SK-N-SH (cell line): ENCODE results near the gene CLTCL1. TPM values are rescaled to one million over a fixed set of nuclear protein-coding genes. Genes with fewer than 3 reads are reported as not detected.

Source experiments
- CTCF ChIA-PET: fragments of 300-600, 350-600 bp; formaldehyde crosslinking; extraction: SDS; loops from one replicate; lab custom pipeline; 2021; lab: Yijun Ruan, JAX
- POLR2A ChIA-PET: fragments of 350-600 bp; sonication (Branson Sonifier 250); formaldehyde crosslinking; extraction: SDS; loops from one replicate; lab custom pipeline; 2020; ENCODE audit warnings: antibody characterized with exemption, inconsistent platforms; lab: Yijun Ruan, JAX
- DNase-seq: peaks from one replicate; pipeline ENCODE4 v3.0.0; 2012
- H2AFZ ChIP-seq: fragments of 200-600 bp; sonication (generic); 2 replicates; pipeline ENCODE4 v1.8.1; 2016; ENCODE audit warnings: antibody characterized with exemption, mild to moderate bottlenecking, low read depth
- H3F3A ChIP-seq: fragments of 200-600 bp; sonication (generic); replicated peaks from 2 replicates; pipeline ENCODE3; 2016; ENCODE audit warnings: antibody characterized with exemption, mild to moderate bottlenecking; ENCODE audit not compliant: insufficient read depth
- H3K27ac ChIP-seq, 2 experiments: fragments of 200-500 bp in 1 of 2; fragments of 200-600 bp in 1 of 2; sonication (Bioruptor generic) in 1 of 2; sonication (generic), shearing (Covaris generic) in 1 of 2; 2 replicates each; pipeline versions ENCODE4 v1.5.1 to v1.6.1; 2014 to 2016; ENCODE audit warnings: low read depth in 2 of 2, inconsistent platforms in 1 of 2, low read length in 1 of 2, mild to moderate bottlenecking in 1 of 2, mixed read lengths in 1 of 2
- H3K27me3 ChIP-seq: fragments of 200-600 bp; sonication (generic), shearing (Covaris generic); 2 replicates; pipeline ENCODE4 v1.6.1; 2016; ENCODE audit warnings: mixed run types; ENCODE audit not compliant: insufficient read depth
- H3K36me3 ChIP-seq, 2 experiments: fragments of 200-500 bp in 1 of 2; fragments of 200-600 bp in 1 of 2; sonication (Bioruptor generic) in 1 of 2; sonication (generic) in 1 of 2; replicated peaks in 1 of 2; 2 replicates each; pipeline versions ENCODE3 to v1.5.1; 2014 to 2016; ENCODE audit warnings: low read length in 1 of 2, mild to moderate bottlenecking in 1 of 2; ENCODE audit not compliant: insufficient read depth in 2 of 2, control insufficient read depth in 1 of 2
- H3K4me1 ChIP-seq, 2 experiments: fragments of 200-500 bp in 1 of 2; fragments of 200-600 bp in 1 of 2; sonication (Bioruptor generic) in 1 of 2; sonication (generic), shearing (Covaris generic) in 1 of 2; 2 replicates each; pipeline versions ENCODE4 v1.5.1 to v1.6.1; 2014 to 2016; ENCODE audit warnings: low read depth in 1 of 2, low read length in 1 of 2, mixed run types in 1 of 2; ENCODE audit not compliant: insufficient read depth in 2 of 2, control insufficient read depth in 1 of 2
- H3K4me2 ChIP-seq: fragments of 200-600 bp; sonication (generic), shearing (Covaris generic); 2 replicates; pipeline ENCODE4 v1.6.1; 2017; ENCODE audit warnings: mixed run types
- H3K4me3 ChIP-seq, 2 experiments: fragments of 200-500 bp in 1 of 2; fragments of 200-600 bp in 1 of 2; sonication (Bioruptor generic) in 1 of 2; sonication (generic), shearing (Covaris generic) in 1 of 2; 2 replicates each; pipeline versions ENCODE4 v1.5.1 to v1.8.1; 2014 to 2016; ENCODE audit warnings: low read depth in 2 of 2, inconsistent platforms in 1 of 2, low read length in 1 of 2, mild to moderate bottlenecking in 1 of 2, mixed read lengths in 1 of 2, moderate library complexity in 1 of 2
- H3K79me2 ChIP-seq: fragments of 200-600 bp; sonication (generic); 2 replicates; pipeline ENCODE4 v1.8.1; 2017; ENCODE audit warnings: mild to moderate bottlenecking; ENCODE audit not compliant: insufficient read depth
- H3K9ac ChIP-seq: fragments of 200-600 bp; sonication (generic); 2 replicates; pipeline ENCODE4 v1.6.1; 2017; ENCODE audit warnings: mixed run types
- H3K9me2 ChIP-seq: fragments of 200-600 bp; sonication (generic); 2 replicates; pipeline ENCODE4 v1.6.1; 2017; ENCODE audit warnings: mixed run types
- H3K9me3 ChIP-seq: fragments of 200-600 bp; sonication (generic); 2 replicates; pipeline ENCODE4 v1.6.1; 2017; ENCODE audit warnings: mixed run types, mild to moderate bottlenecking, moderate library complexity
- H4K20me1 ChIP-seq: fragments of 200-600 bp; sonication (generic); 2 replicates; pipeline ENCODE4 v1.6.1; 2017; ENCODE audit warnings: mild to moderate bottlenecking, mixed run types; ENCODE audit not compliant: insufficient read depth
- ELF1 ChIP-seq: IDR thresholded peaks from 2 replicates; pipeline ENCODE4 v1.4.0; 2012
- FOSL2 ChIP-seq: IDR thresholded peaks from 2 replicates; pipeline ENCODE4 v1.4.0; 2012; ENCODE audit warnings: low read depth, mild to moderate bottlenecking, moderate library complexity, borderline replicate concordance
- FOXM1 ChIP-seq: IDR thresholded peaks from 2 replicates; pipeline ENCODE4 v1.4.0; 2012; ENCODE audit warnings: low read depth, mild to moderate bottlenecking
- MEF2A ChIP-seq: IDR thresholded peaks from 2 replicates; pipeline ENCODE4 v1.4.0; 2012; ENCODE audit warnings: low read depth, borderline replicate concordance
- MXI1 ChIP-seq: IDR thresholded peaks from 2 replicates; pipeline ENCODE4 v1.6.1; 2012; ENCODE audit warnings: mild to moderate bottlenecking, low read depth, low read length, improper control_type of control experiment
- NFIC ChIP-seq: IDR thresholded peaks from 2 replicates; pipeline ENCODE4 v1.4.0; 2012; ENCODE audit warnings: borderline replicate concordance
- RAD21 ChIP-seq: IDR thresholded peaks from 2 replicates; pipeline ENCODE4 v1.6.1; 2012; ENCODE audit warnings: mild to moderate bottlenecking, low read length
- RCOR1 ChIP-seq: fragments of 150-350 bp; IDR thresholded peaks from 2 replicates; pipeline ENCODE4 v1.6.1; 2017; ENCODE audit warnings: antibody characterized with exemption, low read length
- RFX5 ChIP-seq: IDR thresholded peaks from 2 replicates; pipeline ENCODE4 v1.6.1; 2012; ENCODE audit warnings: mild to moderate bottlenecking, improper control_type of control experiment, low read length
- SIN3A ChIP-seq: IDR thresholded peaks from 2 replicates; pipeline ENCODE4 v1.6.1; 2012; ENCODE audit warnings: low read depth, mild to moderate bottlenecking, low read length, moderate library complexity, borderline replicate concordance
- SMC3 ChIP-seq: IDR thresholded peaks from 2 replicates; pipeline ENCODE4 v1.6.1; 2012; ENCODE audit warnings: low read depth, low read length, improper control_type of control experiment
- TAF1 ChIP-seq: IDR thresholded peaks from 2 replicates; pipeline ENCODE4 v1.6.1; 2012; ENCODE audit warnings: low read depth, mild to moderate bottlenecking, low read length, moderate library complexity, borderline replicate concordance
- TEAD4 ChIP-seq: IDR thresholded peaks from 2 replicates; pipeline ENCODE4 v1.4.0; 2012; ENCODE audit warnings: mild to moderate bottlenecking, borderline replicate concordance; ENCODE audit not compliant: insufficient read depth
- WGBS: methylation state at CpG from one replicate; pipeline ENCODE4 v1.1.6; 2017; ENCODE audit warnings: low lambda C conversion rate; 5-methylcytosine and 5-hydroxymethylcytosine counted together
- polyA plus RNA-seq, 3 experiments: library from polyadenylated mRNA; depleted of rRNA; stranded (reverse); fragments of >200 nt; gene quantifications; 2 replicates each; pipeline ENCODE4 v1.2.3, GENCODE V29; 2012
- TF ChIP-seq, protein P1 (sequence below): IDR thresholded peaks from 2 replicates; pipeline ENCODE4 v1.4.0; 2012; ENCODE audit warnings: low read depth
- TF ChIP-seq, protein P2 (sequence below): IDR thresholded peaks from 2 replicates; pipeline ENCODE4; 2012
- TF ChIP-seq, protein P3 (sequence below): IDR thresholded peaks from 2 replicates; pipeline ENCODE4 v1.6.1; 2012; ENCODE audit warnings: mild to moderate bottlenecking, low read depth, low read length, moderate library complexity
- TF ChIP-seq, protein P4 (sequence below): IDR thresholded peaks from 2 replicates; pipeline ENCODE4 v1.4.0; 2012; ENCODE audit warnings: low read depth, borderline replicate concordance
- TF ChIP-seq, protein P5 (sequence below): fragments of 150-350 bp; IDR thresholded peaks from 2 replicates; pipeline ENCODE4 v1.6.1; 2016; ENCODE audit warnings: mild to moderate bottlenecking, low read depth, low read length

CLTCL1 gene
- polyA plus RNA-seq, 1 of the 3 experiments (the other 2 are of a cell fraction): 6.7 TPM

DNA sequence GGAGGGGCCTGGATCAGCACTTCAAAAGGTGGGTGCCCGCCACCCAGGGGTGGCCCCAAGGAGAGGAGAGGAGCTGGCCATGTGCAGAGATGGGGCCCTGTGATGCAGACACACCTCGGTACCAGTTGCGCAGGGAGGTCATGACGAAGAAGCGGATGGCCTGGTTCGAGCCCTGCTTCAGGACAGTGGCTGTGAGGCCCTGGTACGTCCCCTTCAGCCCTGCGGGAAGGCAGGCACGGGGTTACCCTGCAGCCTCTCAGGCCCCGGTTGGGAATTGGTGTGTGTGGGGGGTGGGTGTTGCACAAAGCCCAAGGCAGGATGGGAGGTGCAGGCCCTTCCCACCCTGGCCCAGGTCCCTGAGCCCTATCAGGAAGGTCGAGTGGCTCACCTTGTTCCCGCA is 114.8 kb downstream of the CLTCL1 start:
- Histone ChIP-seq H3K27ac (peak overlapping the region in 1 of 2 experiments; percentile 69; a peak in 2 of 4 replicates), H3K9ac (no peak overlapping the region), H3F3A (peaks cover 4% of the 10 kb centered on the region), H3K36me3 (peaks cover 0 to 9% of the 10 kb centered on the region in 2 experiments), H3K9me3 (no peaks in the 10 kb centered on the region), H3K4me2 (peak overlapping the region; percentile 99), H4K20me1 (peaks cover 13% of the 10 kb centered on the region; the same call in 1 of the 2 replicates), H3K79me2 (peaks cover 57% of the 10 kb centered on the region), H3K4me3 (peak overlapping the region; percentile 80 to 84), H3K27me3 (no peaks in the 10 kb centered on the region), H3K9me2 (no peaks in the 10 kb centered on the region), H2AFZ (no peak overlapping the region), H3K4me1 (peaks cover 27 to 62% of the 10 kb centered on the region in 2 experiments)
- CTCF ChIA-PET: no interaction called here
- no peak for TF ChIP-seq RFX5
- TF ChIP-seq SIN3A: no peak
- TF ChIP-seq RAD21: no peak
- no peak for TF ChIP-seq TEAD4
- TF ChIP-seq, protein P1, sequence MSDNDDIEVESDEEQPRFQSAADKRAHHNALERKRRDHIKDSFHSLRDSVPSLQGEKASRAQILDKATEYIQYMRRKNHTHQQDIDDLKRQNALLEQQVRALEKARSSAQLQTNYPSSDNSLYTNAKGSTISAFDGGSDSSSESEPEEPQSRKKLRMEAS: no peak
- TF ChIP-seq, protein P2, sequence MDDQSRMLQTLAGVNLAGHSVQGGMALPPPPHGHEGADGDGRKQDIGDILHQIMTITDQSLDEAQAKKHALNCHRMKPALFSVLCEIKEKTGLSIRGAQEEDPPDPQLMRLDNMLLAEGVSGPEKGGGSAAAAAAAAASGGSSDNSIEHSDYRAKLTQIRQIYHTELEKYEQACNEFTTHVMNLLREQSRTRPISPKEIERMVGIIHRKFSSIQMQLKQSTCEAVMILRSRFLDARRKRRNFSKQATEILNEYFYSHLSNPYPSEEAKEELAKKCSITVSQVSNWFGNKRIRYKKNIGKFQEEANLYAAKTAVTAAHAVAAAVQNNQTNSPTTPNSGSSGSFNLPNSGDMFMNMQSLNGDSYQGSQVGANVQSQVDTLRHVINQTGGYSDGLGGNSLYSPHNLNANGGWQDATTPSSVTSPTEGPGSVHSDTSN: no peak
- TF ChIP-seq MEF2A: no peak
- no peak for TF ChIP-seq NFIC
- TF ChIP-seq, protein P3, sequence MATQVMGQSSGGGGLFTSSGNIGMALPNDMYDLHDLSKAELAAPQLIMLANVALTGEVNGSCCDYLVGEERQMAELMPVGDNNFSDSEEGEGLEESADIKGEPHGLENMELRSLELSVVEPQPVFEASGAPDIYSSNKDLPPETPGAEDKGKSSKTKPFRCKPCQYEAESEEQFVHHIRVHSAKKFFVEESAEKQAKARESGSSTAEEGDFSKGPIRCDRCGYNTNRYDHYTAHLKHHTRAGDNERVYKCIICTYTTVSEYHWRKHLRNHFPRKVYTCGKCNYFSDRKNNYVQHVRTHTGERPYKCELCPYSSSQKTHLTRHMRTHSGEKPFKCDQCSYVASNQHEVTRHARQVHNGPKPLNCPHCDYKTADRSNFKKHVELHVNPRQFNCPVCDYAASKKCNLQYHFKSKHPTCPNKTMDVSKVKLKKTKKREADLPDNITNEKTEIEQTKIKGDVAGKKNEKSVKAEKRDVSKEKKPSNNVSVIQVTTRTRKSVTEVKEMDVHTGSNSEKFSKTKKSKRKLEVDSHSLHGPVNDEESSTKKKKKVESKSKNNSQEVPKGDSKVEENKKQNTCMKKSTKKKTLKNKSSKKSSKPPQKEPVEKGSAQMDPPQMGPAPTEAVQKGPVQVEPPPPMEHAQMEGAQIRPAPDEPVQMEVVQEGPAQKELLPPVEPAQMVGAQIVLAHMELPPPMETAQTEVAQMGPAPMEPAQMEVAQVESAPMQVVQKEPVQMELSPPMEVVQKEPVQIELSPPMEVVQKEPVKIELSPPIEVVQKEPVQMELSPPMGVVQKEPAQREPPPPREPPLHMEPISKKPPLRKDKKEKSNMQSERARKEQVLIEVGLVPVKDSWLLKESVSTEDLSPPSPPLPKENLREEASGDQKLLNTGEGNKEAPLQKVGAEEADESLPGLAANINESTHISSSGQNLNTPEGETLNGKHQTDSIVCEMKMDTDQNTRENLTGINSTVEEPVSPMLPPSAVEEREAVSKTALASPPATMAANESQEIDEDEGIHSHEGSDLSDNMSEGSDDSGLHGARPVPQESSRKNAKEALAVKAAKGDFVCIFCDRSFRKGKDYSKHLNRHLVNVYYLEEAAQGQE: no peak
- TF ChIP-seq MXI1: no peak
- TF ChIP-seq FOXM1: no peak
- no peak for TF ChIP-seq RCOR1
- no peak for TF ChIP-seq ELF1
- TF ChIP-seq FOSL2: no peak
- TF ChIP-seq, protein P4, sequence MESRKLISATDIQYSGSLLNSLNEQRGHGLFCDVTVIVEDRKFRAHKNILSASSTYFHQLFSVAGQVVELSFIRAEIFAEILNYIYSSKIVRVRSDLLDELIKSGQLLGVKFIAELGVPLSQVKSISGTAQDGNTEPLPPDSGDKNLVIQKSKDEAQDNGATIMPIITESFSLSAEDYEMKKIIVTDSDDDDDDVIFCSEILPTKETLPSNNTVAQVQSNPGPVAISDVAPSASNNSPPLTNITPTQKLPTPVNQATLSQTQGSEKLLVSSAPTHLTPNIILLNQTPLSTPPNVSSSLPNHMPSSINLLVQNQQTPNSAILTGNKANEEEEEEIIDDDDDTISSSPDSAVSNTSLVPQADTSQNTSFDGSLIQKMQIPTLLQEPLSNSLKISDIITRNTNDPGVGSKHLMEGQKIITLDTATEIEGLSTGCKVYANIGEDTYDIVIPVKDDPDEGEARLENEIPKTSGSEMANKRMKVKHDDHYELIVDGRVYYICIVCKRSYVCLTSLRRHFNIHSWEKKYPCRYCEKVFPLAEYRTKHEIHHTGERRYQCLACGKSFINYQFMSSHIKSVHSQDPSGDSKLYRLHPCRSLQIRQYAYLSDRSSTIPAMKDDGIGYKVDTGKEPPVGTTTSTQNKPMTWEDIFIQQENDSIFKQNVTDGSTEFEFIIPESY: no peak
- no peak for TF ChIP-seq TAF1
- no peak for TF ChIP-seq SMC3
- TF ChIP-seq, protein P5, sequence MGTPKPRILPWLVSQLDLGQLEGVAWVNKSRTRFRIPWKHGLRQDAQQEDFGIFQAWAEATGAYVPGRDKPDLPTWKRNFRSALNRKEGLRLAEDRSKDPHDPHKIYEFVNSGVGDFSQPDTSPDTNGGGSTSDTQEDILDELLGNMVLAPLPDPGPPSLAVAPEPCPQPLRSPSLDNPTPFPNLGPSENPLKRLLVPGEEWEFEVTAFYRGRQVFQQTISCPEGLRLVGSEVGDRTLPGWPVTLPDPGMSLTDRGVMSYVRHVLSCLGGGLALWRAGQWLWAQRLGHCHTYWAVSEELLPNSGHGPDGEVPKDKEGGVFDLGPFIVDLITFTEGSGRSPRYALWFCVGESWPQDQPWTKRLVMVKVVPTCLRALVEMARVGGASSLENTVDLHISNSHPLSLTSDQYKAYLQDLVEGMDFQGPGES: no peak
- WGBS: 83% methylated on average over 3 of the region's 12 CpGs
- POLR2A ChIA-PET: no interaction called here
- DNase-seq: no peak
